ENCODE measurements around the gene CD55.

CD55 gene

DNA sequence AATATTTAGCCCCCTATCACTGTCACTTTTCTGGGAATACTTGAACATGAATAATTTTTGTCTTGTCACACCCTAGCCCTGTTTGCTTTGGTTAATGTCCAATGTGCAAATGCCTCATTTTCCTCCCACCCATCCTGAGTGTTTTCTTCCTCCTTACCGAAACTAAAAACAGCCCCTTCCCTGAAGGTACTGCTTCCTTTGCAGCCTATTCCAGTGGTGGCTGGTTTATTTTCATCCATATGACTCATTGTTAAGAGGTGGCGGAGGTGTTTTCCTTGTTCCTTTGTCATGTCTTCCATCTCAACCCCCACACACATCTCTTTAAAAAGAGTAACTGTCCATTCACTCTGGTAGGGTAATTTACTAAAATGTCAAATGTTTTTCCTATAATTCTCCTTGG lies 40.4 kb downstream of the CD55 start:
- DNase-seq (ENCODE audit: low read depth in 2 of 2): no peak

DNA sequence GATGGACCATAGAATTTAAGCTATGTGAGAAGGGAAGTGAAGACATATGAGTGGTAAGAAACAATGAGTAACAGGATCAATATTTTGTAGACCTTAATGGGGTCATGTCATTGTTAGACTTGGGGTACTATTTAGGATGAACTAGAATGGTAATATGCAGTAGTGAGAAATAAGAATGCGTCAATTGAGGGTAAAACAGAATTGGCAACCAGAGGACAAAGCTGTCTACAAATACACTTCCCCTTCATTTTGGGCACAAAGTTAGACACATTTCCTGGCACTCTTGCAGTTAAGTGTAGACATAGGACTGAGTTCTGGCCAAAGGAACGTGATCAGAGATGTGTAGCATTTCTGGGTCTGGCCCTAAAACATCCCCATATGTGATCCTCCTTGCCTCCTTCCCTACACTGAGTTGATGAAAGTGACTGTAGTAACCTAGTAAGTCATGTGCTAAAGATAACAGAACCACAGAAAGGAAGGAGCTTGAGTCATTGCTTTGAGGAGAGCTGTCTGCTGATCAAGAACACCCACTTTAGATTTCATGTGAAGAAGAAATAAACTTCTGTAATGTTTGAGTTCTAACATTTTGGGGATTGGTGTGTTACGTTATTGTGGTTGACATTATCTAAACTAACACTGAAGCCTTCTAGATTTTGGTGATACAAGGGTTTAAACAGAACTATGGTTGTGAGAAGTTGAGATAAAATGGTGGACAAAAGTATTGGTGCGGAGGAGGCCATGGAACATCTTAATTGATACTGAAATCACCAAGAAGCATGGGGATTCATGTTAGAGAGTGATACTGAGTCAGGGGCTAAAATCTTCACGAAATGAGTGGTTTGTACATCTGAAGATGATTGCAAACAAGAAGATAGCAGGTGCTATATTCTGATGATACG lies 41.7 kb downstream of the CD55 start:
- DNase-seq (ENCODE audit: low read depth in 2 of 2): no peak

DNA sequence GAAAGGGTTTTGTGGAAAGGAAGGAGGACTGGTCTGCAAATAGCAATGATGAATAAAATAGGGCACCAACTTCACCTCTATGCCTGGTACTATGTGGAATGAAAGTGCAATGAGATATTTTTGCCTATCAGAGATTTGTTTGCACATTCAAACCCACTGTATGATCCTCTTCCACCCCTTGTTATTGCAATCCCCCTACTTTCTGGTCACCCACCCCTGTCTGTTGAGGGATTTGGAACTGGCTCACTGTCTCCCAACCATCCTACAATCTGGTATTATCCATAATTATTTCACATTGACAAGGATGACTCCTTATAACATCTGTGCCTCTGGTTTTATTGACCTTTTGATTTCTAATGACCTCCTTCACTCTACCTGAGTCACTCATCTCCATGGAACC lies 42.4 kb downstream of the CD55 start:
- DNase-seq (ENCODE audit: low read depth in 2 of 2): no peak

DNA sequence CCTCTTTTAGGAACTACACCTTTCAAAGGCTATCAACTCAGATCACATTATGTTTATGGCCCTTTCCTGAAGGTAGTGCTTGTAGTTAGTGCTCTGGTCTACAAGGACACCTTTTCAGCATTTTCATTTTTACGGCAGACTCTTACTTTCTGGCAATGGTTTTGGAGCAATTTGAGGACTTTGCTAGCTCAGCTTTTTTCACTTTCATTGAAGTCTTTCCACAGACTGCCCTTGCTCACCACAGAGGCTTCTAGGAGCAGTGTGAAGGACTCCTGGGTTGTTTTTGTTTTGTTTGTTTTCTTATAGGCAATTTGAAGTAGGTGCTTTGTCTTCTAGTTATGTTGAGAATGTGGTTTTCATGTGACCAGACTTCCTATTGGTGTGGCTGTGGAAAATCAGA lies 43.1 kb downstream of the CD55 start:
- DNase-seq (ENCODE audit: low read depth in 2 of 2): no peak

DNA sequence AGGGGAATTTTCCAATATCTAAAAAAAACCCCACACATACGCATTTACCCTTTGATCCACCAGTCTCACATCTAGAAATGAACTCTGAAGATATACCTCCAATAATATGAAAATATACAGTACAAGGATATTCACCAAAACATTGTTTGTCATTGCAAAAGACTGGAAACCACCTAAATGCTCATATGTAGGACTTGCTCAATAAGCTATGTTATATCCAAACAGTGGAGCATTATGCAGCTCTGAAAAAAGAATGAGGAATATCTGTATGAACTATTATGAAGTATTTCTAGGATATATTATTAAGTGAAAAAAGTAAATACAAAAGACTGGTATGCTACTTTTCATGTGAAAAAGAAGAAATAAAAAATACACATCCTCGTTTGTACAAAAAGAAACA lies 43.6 kb downstream of the CD55 start:
- no peak for DNase-seq (ENCODE audit: low read depth in 2 of 2)

DNA sequence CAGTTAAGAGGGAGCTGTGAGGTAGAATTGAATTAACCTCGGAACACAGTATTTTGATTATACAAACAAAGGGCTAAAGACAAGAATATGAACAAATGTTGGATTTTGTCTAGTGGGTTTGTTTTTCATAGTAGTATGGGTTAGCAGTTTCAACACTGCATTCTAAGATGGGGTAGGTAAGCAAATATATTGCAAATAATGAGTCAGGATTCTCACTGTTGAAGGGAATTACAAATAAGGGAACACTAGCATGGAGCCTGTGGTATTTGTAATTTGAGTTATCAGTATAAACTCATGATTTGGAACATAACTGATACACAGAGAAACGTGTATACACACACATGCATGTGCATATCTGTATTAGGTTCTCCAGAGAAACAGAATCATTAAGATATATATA lies 44.5 kb downstream of the CD55 start:
- no peak for DNase-seq (ENCODE audit: low read depth in 2 of 2)

DNA sequence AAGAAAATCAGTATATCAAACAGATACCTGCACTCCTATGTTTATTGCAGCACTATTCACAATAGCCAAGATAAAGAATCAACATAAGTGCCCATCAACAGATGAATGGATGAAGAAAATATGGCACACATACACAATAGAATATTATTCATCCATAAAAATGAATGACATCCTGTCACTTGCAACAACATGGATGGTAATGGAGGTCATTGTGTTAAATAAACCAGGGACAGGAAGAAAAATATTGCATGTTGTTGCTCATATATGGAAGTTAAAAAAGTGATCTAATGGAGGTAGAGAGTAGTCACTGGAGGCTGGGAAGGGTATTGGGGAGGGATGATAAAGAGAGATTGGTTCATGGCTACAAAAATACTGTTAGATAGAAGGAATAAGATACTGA lies 67.2 kb downstream of the CD55 start:
- DNase-seq (ENCODE audit: low read depth in 2 of 2): no peak

DNA sequence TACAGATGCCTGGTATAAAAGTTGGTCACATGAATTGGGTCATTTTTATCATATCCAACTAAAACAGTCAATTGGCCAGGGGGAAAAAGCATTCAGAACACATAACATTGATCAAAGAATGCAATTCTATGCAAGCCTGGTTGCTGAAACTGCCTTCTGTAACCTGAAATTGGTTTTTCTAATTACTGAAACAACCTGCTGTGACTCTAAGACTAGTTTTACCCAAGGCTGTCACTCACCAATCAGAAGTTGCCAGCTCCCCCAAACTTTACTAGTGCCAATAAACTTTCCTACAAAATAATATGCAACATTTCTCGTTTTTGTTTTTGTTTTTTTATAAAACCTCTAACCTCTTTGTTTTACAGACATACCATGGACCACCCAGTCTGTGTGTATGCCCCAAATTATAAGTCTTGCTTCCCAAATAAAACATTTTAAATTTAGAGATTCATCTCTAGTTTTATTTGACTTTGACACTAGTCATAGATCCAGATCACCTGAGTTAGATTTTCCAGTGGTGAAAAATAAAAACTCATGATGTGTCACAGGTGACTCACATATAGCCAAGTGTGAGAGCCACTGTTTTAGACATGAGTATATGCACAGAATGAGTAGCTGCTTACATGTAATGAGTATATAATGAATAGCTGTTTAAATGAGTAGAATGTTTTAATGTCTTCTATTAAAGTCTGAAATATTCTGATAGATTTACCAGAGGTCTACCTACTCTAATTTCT lies 68.4 kb downstream of the CD55 start:
- DNase-seq (ENCODE audit: low read depth in 2 of 2): no peak

DNA sequence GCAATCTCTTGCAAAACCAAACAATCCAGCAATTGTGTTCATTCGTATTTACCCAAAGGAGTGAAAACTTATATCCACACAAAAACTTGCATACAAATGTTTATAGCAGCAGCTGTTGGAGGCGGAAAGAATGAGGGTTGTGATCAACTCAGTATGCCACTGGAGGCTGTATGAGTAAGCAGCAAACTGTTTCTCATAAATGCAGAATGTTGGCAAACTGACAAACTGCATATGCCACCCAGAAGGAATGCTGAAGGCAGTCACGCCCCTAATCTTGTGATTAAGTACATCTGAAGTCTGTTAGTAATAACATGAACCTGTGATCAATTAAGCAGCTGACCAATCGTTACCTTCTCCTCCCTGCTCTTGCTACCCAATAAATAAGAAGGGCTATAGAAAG lies 72.1 kb downstream of the CD55 start:
- DNase-seq (ENCODE audit: low read depth in 2 of 2): no peak

DNA sequence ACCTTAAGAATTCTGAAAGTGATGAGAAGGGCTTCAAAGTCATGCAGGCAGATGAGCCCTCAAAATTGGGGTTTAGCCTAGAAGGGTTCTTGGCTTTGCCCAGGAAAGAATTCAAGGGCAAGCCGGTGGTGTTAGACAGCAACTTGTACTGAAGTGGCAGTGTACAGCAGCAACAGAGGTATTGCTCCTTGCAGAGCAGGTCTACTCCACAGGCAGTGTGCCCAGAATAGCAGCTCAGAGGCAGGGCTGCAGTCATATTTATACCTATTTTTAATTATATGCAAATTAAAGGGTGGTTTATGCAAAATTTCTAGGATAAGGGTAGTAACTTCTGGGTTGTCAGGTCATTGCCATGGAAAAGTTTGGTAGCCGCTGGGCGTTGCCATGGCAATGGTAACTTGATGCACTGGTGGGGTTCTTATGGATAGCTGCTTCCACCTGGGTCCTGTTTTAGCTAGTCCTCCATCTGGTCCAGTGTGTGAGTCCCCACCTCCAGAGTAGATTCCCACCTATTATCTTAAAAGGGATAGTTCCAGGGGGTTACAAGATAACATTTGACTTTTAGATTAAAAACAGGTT lies 74.8 kb downstream of the CD55 start:
- no peak for DNase-seq (ENCODE audit: low read depth in 2 of 2)

DNA sequence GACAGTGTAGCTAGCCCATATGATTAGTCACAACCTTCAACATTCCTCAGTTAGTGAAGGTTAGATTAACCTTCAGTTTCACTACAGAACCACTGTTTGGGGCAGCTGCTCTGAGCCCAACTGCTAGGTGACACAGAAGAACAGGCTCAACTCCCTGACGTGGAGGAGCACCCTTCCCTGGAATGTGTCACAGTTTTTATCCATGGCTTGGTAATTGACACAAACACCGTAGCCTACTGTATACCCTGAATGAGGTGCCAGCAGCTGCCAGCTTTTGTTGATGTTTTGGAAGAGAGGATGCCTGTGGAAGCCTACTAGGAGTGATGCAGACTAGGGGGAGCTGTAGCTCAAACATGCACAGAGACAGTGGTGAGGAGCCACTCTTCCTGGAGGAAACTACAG lies 76.0 kb downstream of the CD55 start:
- DNase-seq (ENCODE audit: low read depth in 2 of 2): no peak

DNA sequence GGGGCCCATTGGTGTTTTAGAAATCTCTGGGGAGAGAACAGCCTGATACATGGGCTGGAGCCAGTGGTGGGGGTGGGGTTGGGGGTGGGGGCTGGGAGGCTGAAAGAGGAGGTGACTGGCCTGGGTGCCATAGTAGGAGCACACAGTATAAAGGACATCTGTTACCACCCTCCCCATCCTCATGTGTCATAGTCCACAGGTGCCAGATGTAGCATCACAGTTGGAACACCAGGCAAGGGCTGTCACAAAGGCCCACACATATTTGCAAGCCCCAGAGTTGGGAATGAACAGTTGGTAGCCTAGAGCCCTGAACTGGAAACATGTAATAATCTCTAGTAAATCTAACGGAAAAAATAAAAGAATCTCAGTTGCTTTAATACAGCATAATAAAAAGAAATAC lies 77.5 kb downstream of the CD55 start:
- no peak for DNase-seq (ENCODE audit: low read depth in 2 of 2)

DNA sequence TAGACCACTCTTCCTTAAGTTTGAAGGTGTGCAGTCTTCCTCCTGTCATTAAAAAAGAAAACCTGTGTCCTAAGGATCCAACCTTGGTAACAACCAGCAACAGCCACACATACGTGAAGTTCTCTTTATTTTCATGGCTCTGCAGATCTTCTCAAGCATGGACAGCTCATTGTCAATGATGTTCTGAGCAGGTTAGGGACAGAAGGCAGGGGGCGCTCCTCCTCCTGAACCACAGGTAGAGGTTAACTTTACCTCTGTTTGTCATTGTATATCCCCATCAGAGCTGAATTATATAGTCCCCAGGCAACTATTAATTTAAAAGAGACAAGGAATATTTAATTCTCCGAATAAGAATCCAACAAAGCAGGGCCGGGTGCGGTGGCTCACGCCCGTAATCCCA lies 80.1 kb downstream of the CD55 start:
- no peak for DNase-seq (ENCODE audit: low read depth in 2 of 2)

DNA sequence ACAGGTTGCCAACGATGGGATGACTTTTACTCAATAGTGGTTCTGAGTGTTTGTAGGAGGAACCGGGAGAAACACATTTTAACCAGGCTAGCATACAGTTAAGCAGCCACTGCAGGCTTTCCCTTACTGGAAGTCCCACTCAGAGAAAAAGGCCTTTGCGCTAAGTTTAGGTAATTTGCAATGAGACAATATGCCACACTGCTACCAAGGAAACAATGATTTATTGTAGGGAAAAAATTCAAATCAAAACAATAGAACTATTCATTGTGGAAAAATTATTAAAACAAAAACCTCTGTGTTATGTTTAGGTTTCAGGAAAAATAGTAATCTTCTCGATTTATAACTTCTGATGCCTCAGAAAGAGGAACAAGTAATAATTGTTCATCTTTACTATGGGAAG lies 81.3 kb downstream of the CD55 start:
- no peak for DNase-seq (ENCODE audit: low read depth in 2 of 2)

DNA sequence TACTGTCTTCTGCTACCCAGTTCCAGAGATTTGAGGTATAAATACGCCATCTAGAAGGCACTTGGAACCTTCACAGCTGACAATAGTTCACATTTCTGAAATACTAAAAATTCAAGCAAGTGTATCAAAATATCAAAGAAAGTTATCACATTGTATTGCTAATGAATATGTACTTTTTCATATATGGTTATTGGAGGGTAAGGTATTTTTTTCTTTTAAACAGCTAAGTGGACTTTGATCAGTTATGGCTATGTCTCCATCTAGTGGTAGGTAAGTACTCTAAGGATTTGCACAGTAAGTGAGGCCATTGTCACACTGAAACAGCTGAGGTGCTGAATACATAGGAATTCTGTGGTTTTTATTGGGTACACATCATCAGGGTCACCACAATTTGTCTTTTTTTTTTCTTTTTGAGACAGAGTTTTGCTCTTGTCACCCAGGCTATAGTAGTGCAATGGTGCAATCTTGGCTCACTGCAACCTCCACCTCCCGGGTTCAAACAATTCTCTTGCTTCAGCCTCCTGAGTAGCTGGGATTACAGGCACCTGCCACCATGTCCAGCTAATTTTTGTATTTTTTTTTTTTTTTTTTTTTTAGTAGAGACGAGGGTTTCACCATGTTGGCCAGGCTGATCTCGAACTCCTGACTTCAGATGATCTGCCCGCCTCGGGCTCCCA lies 83.5 kb downstream of the CD55 start:
- DNase-seq (ENCODE audit: low read depth in 2 of 2): no peak

DNA sequence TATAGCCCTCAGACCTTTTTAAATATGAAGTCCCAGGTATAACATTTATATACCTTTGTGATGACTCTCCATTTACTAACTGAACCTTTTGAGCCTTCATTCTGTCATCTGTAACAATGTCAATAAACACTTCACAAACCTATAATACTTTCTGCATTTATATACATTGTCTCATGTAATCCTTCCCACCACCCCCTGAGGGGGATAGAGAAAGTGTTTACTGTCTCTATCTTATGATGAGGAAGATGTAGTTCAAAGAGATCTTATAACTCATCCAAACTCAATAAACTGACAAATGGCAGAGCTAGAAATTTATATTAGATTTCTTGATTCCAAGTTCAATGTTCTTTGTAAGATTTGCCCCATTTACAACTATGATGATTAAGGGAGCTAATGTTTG lies 84.3 kb downstream of the CD55 start:
- no peak for DNase-seq (ENCODE audit: low read depth in 2 of 2)

DNA sequence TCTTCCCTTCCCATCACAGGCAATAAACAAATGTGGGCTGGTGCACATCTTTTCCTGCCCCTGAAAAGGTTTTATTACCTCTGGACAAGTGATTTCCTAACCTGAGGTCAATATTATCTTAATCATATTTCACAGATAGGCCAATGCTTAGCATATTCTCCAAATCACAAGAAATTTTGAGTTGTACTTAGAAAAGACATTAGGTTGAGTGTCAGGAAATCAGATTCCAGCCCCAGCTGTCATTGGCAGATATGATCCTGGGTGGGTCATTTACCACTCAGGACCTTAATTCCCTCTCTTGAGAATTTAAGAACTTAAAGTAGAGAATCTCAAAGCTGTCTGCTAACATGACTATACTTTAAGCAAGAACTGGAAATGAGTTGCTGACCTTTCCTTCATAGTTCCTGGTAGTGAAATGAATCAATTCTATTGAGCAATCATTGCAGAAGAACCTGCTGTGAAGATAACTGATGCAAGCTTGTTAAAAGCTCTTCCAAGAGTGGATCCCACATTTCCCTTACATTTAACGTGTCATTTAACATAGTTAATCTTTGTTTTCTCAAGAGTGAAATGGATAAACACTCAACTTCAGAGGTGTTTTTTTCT lies 86.3 kb downstream of the CD55 start:
- no peak for DNase-seq (ENCODE audit: low read depth in 2 of 2)
